HepG2 (cell line): Measurements from ENCODE around the gene CD300LD. TPM values are rescaled to one million over a fixed set of nuclear protein-coding genes. Genes with fewer than 3 reads are reported as not detected.

Experiments used
- ATAC-seq: fragments of 200-7000 bp; cut with Tn5 transposase; 3 replicates; pipeline ENCODE4 v1.9.1; 2020; ENCODE audit warnings: mild to moderate bottlenecking, moderate library complexity
- BruUV-seq: library from RNA; stranded (reverse); fragments of 400-500 nt; replicated peaks from 2 replicates; lab custom pipeline; 2021; lab: Mats Ljungman, UMichigan
- CTCF ChIA-PET: fragments of 300-600 bp; formaldehyde crosslinking; extraction: SDS; loops from one replicate; lab custom pipeline; 2021; ENCODE audit warnings: low total read pairs, inconsistent platforms, low intra/inter-chr PET ratio; lab: Yijun Ruan, JAX
- POLR2A ChIA-PET: fragments of 350-600 bp; sonication (Branson Sonifier 250); formaldehyde crosslinking; loops from one replicate; lab custom pipeline; 2020; ENCODE audit warnings: antibody characterized with exemption, inconsistent platforms; lab: Yijun Ruan, JAX
- DNase-seq: peaks from one replicate; pipeline ENCODE4 v3.0.0-alpha.2; 2015; ENCODE audit warnings: low spot score
- FAIRE-seq: peaks from 3 replicates; lab custom pipeline; 2011; peaks lifted over from hg19 to GRCh38; lab: Jason Lieb, UNC
- H2AFZ ChIP-seq: one replicate; pipeline ENCODE4 v1.6.1; 2011; ENCODE audit warnings: low read length, inconsistent platforms
- H3K27ac ChIP-seq: fragments of 300-600 bp; 3 replicates; pipeline ENCODE4 v1.8.0; 2011; ENCODE audit warnings: mixed run types, mild to moderate bottlenecking, mixed read lengths, low read length, inconsistent platforms; ENCODE audit not compliant: insufficient read depth; ENCODE audit errors: extremely low read length
- H3K27me3 ChIP-seq, 2 experiments: fragments of 200-600 bp in 1 of 2; 2 replicates in 1 of 2; 3 replicates in 1 of 2; pipeline versions ENCODE4 v1.6.0 to v1.8.0; 2011; ENCODE audit warnings: low read length in 2 of 2, mild to moderate bottlenecking in 2 of 2, moderate library complexity in 2 of 2, inconsistent platforms in 1 of 2; ENCODE audit not compliant: insufficient read depth in 2 of 2, control insufficient read depth in 1 of 2
- H3K36me3 ChIP-seq, 2 experiments: fragments of 200-600 bp in 1 of 2; replicated peaks in 1 of 2; 2 replicates in 1 of 2; 3 replicates in 1 of 2; pipeline versions ENCODE4 v1.5.1 to v1.8.0; 2011; ENCODE audit warnings: low read length in 2 of 2, inconsistent platforms in 1 of 2; ENCODE audit not compliant: insufficient read depth in 2 of 2, control insufficient read depth in 1 of 2
- H3K4me1 ChIP-seq: 2 replicates; pipeline ENCODE4 v1.5.1; 2012; ENCODE audit warnings: low read length, inconsistent platforms; ENCODE audit not compliant: insufficient read depth
- H3K4me2 ChIP-seq: 2 replicates; pipeline ENCODE4 v1.6.0; 2011; ENCODE audit warnings: low read depth, low read length, inconsistent platforms
- H3K4me3 ChIP-seq, 3 experiments: fragments of 200-600 bp in 1 of 3; sonication (generic), shearing (Covaris generic) in 1 of 3; replicated peaks in 1 of 3; 2 replicates each; pipeline ENCODE4 v1.5.1; 2011 to 2016; ENCODE audit warnings: low read length in 3 of 3, inconsistent platforms in 2 of 3, low read depth in 2 of 3, mild to moderate bottlenecking in 2 of 3, control low read depth in 1 of 3, mixed read lengths in 1 of 3; ENCODE audit not compliant: insufficient read depth in 1 of 3
- H3K79me2 ChIP-seq: one replicate; pipeline ENCODE4 v1.6.1; 2011; ENCODE audit warnings: low read length, inconsistent platforms; ENCODE audit not compliant: insufficient read depth
- H3K9ac ChIP-seq: 2 replicates; pipeline ENCODE4 v1.6.0; 2011; ENCODE audit warnings: mild to moderate bottlenecking, low read depth, low read length, inconsistent platforms; ENCODE audit not compliant: insufficient read depth
- H3K9me3 ChIP-seq: 2 replicates; pipeline ENCODE4 v1.5.1; 2012; ENCODE audit warnings: mild to moderate bottlenecking, low read length
- H4K20me1 ChIP-seq: 2 replicates; pipeline ENCODE4 v1.6.0; 2011; ENCODE audit warnings: inconsistent platforms, mild to moderate bottlenecking, low read length, moderate library complexity; ENCODE audit not compliant: insufficient read depth
- CCAR2 ChIP-seq: fragments of 200-400 bp; formaldehyde crosslinking; optimal IDR thresholded peaks from 2 replicates; pipeline ENCODE3; 2018; ENCODE audit warnings: low read depth, mild to moderate bottlenecking, low read length, moderate library complexity
- GPN1 ChIP-seq: sonication (generic); formaldehyde crosslinking; IDR thresholded peaks from 2 replicates; pipeline ENCODE4 v1.5.1; 2020; ENCODE audit warnings: missing genetic modification reagents, borderline replicate concordance
- HNRNPK ChIP-seq: fragments of 200-400 bp; formaldehyde crosslinking; IDR thresholded peaks from 2 replicates; pipeline ENCODE4 v1.6.1; 2018; ENCODE audit warnings: low read length, low read depth, moderate library complexity, mild to moderate bottlenecking; ENCODE audit not compliant: poor library complexity, severe bottlenecking
- MBNL3 ChIP-seq: fragments of 250-450 bp; sonication (Bioruptor Pico); conservative IDR thresholded peaks from 2 replicates; pipeline ENCODE4 v1.8.0; 2022; ENCODE audit warnings: mild to moderate bottlenecking, inconsistent platforms
- MLLT10 ChIP-seq: sonication (generic); formaldehyde crosslinking; IDR thresholded peaks from 2 replicates; pipeline ENCODE4 v1.4.0; 2020; ENCODE audit warnings: missing genetic modification reagents
- SOX13 ChIP-seq, 3 experiments: fragments of 450-650 bp in 1 of 3; sonication (generic) in 1 of 3; formaldehyde crosslinking in 1 of 3; IDR thresholded peaks in 2 of 3; conservative IDR thresholded peaks in 1 of 3; 2 replicates each; pipeline versions ENCODE4 v1.5.0 to v1.6.1; 2016 to 2020; ENCODE audit warnings: antibody characterized with exemption in 1 of 3, mild to moderate bottlenecking in 1 of 3, missing compliant biosample characterization in 1 of 3, missing genetic modification reagents in 1 of 3, moderate library complexity in 1 of 3
- THAP11 ChIP-seq: IDR thresholded peaks from 2 replicates; pipeline ENCODE4 v1.6.1; 2016; ENCODE audit warnings: missing biosample characterization, missing genetic modification reagents
- ZFP1 ChIP-seq: IDR thresholded peaks from 2 replicates; pipeline ENCODE4 v1.6.1; 2016
- ZNF510 ChIP-seq: sonication (generic); formaldehyde crosslinking; IDR thresholded peaks from 2 replicates; pipeline ENCODE4 v1.4.0; 2020; ENCODE audit warnings: low read depth, mild to moderate bottlenecking, missing genetic modification reagents
- ZNF552 ChIP-seq: sonication (generic); formaldehyde crosslinking; IDR thresholded peaks from 2 replicates; pipeline ENCODE4 v1.9.0; 2022; ENCODE audit warnings: missing genetic modification reagents, mild to moderate bottlenecking, borderline replicate concordance
- ZNF563 ChIP-seq: sonication (generic); formaldehyde crosslinking; IDR thresholded peaks from 2 replicates; pipeline ENCODE4 v1.8.0; 2022; ENCODE audit warnings: mild to moderate bottlenecking, moderate library complexity, missing genetic modification reagents
- ZNF790 ChIP-seq: sonication (generic); formaldehyde crosslinking; IDR thresholded peaks from 2 replicates; pipeline ENCODE4 v1.8.0; 2022; ENCODE audit warnings: missing genetic modification reagents, mild to moderate bottlenecking, borderline replicate concordance
- WGBS: methylation state at CpG from one replicate; pipeline ENCODE4 v1.1.6; 2017; ENCODE audit warnings: low lambda C conversion rate; 5-methylcytosine and 5-hydroxymethylcytosine counted together
- in situ Hi-C: cut with HindIII; loops from 2 replicates; pipeline ENCODE4 v1.10.0; 2017; ENCODE audit warnings: low pct_unique_long_range_greater_than_20kb; ENCODE audit not compliant: extremely low pct_ligation_motif_present
- intact Hi-C: fragments of 100-400 bp; cut with micrococcal nuclease; formaldehyde crosslinking; loops from one replicate; pipeline ENCODE4 v1.10.0; 2022; ENCODE audit not compliant: unreplicated experiment
- polyA plus RNA-seq, 8 experiments: library from polyadenylated mRNA; depleted of rRNA in 3 of 8; stranded (reverse) in 7 of 8; unstranded in 1 of 8; fragments of >200 nt; fragmentation: Illumina TruSeq in 4 of 8; extraction: Trizol in 4 of 8; gene quantifications; 2 replicates each; pipeline versions ENCODE4 v1.2.1 to v1.2.3, GENCODE V29; 2011 to 2016; ENCODE audit warnings: low read depth in 4 of 8, missing spikeins in 1 of 8, mixed read lengths in 1 of 8; ENCODE audit not compliant: insufficient read depth in 1 of 8
- total RNA-seq, 5 experiments: library from RNA; depleted of rRNA; stranded (reverse); fragments of >200 nt; fragmentation: Illumina TruSeq; extraction: Trizol; gene quantifications; 2 replicates each; pipeline ENCODE4 v1.2.3, GENCODE V29; 2016; ENCODE audit warnings: low read depth in 1 of 5
- TF ChIP-seq, protein P1 (sequence below): sonication (generic); formaldehyde crosslinking; IDR thresholded peaks from 2 replicates; pipeline ENCODE4 v1.4.0; 2020; ENCODE audit warnings: missing genetic modification reagents, mild to moderate bottlenecking, borderline replicate concordance
- TF ChIP-seq, protein P2 (sequence below): sonication (generic); formaldehyde crosslinking; IDR thresholded peaks from 2 replicates; pipeline ENCODE4 v1.4.0; 2020; ENCODE audit warnings: missing genetic modification reagents; ENCODE audit errors: not compliant biosample characterization
- TF ChIP-seq, protein P3 (sequence below): sonication (generic); formaldehyde crosslinking; IDR thresholded peaks from 2 replicates; pipeline ENCODE4 v1.5.0; 2020; ENCODE audit warnings: missing genetic modification reagents

The CD300LD gene
- total and polyA plus RNA-seq, 2 of the 13 experiments (the other 11 are each of a cell fraction or from before 2014, with no cell fraction given), result not detected

DNA sequence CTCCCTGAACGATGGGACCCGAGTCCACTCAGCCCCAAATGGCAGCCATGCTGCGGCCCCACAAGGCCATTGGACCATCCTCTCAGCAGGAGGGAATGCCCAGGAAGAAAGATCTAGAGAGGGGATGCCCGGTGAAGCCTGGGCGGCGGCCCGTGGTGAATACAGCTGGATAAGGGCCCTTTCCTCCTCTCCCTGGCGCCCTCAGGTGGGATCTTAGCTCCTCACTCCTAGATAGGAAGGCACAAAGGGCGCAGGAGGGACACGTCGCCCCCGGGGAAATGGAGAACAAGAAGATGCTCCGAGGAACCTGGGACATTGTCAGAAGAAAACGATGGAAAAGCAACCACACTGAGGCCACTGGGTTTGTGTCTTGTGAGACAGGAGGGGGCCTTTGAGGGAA, 48.7 kb downstream of the CD300LD start:
- FAIRE-seq (no peak), ATAC-seq (no peak), DNase-seq (no peak)
- in situ Hi-C loops, result no loop called here
- no peak overlapping the region for H3K9ac ChIP-seq
- peaks cover 33 to 97% of the 10 kb centered on the region in 2 experiments for H3K27me3 ChIP-seq
- no peaks in the 10 kb centered on the region for H3K4me1 ChIP-seq
- no peaks in the 10 kb centered on the region for H3K79me2 ChIP-seq
- ChIA-PET POLR2A (no interaction called here), CTCF (no interaction called here)
- no TSS peak for BruUV-seq
- no peaks in the 10 kb centered on the region for H3K36me3 ChIP-seq
- H2AFZ ChIP-seq, result no peak overlapping the region
- H3K4me2 ChIP-seq, result no peak overlapping the region
- intact Hi-C loops, result no loop called here
- no peak overlapping the region for H3K27ac ChIP-seq
- TF ChIP-seq HNRNPK (no peak), MLLT10 (CRISPR knock-in tag) (no peak), ZNF552 (CRISPR knock-in tag) (no peak), ZFP1 (no peak), MBNL3 (CRISPR knock-in tag) (no peak), ZNF510 (CRISPR knock-in tag) (no peak), GPN1 (CRISPR knock-in tag) (no peak), ZNF563 (no peak), CCAR2 (no peak), ZNF790 (CRISPR knock-in tag) (no peak), SOX13 (IDR thresholded peaks at IDR 0.05) (no peak), SOX13 (CRISPR knock-in tag; conservative IDR thresholded peaks at IDR 0.05 in 1 of 2, IDR thresholded peaks at IDR 0.05 in 1 of 2) (no peak), THAP11 (CRISPR knock-in tag) (no peak)
- TF ChIP-seq, protein P1, sequence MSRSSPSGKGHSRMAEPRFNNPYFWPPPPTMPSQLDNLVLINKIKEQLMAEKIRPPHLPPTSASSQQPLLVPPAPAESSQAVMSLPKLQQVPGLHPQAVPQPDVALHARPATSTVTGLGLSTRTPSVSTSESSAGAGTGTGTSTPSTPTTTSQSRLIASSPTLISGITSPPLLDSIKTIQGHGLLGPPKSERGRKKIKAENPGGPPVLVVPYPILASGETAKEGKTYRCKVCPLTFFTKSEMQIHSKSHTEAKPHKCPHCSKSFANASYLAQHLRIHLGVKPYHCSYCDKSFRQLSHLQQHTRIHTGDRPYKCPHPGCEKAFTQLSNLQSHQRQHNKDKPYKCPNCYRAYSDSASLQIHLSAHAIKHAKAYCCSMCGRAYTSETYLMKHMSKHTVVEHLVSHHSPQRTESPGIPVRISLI (CRISPR knock-in tag), result no peak
- TF ChIP-seq, protein P2, sequence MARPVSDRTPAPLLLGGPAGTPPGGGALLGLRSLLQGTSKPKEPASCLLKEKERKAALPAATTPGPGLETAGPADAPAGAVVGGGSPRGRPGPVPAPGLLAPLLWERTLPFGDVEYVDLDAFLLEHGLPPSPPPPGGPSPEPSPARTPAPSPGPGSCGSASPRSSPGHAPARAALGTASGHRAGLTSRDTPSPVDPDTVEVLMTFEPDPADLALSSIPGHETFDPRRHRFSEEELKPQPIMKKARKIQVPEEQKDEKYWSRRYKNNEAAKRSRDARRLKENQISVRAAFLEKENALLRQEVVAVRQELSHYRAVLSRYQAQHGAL, result no peak
- TF ChIP-seq, protein P3, sequence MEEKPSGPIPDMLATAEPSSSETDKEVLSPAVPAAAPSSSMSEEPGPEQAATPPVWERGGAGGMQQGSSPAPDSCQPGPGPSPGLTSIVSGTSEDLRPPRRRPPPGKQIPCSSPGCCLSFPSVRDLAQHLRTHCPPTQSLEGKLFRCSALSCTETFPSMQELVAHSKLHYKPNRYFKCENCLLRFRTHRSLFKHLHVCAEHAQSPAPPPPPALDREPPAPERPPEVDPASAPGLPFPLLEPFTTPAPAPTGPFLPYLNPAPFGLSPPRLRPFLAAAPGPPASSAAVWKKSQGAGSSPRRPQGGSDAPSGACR (CRISPR knock-in tag), result no peak
- no peak overlapping the region for H3K4me3 ChIP-seq
- no peaks in the 10 kb centered on the region for H4K20me1 ChIP-seq
- no peaks in the 10 kb centered on the region for H3K9me3 ChIP-seq
- WGBS, result 3% methylated on average over 14 of the region's 14 CpGs
